Keratinocyte (primary cell): ENCODE results near the gene EFCAB6. TPM values are rescaled to one million over a fixed set of nuclear protein-coding genes. Genes with fewer than 3 reads are reported as not detected.

Source experiments
- DNase-seq: peaks from one replicate; pipeline ENCODE4 v3.0.0-alpha.2; 2011; ENCODE audit warnings: low read depth, missing footprints, low spot score
- FAIRE-seq: peaks from 2 replicates; lab custom pipeline; 2011; peaks lifted over from hg19 to GRCh38; lab: Jason Lieb, UNC
- H2AFZ ChIP-seq: 2 replicates; pipeline ENCODE4 v1.6.0; 2012; ENCODE audit warnings: low read length, control low read depth, inconsistent platforms; ENCODE audit not compliant: control insufficient read depth
- H3K27ac ChIP-seq: 2 replicates; pipeline ENCODE4 v1.5.1; 2011; ENCODE audit warnings: low read length; ENCODE audit not compliant: control insufficient read depth, insufficient read depth
- H3K27me3 ChIP-seq: 3 replicates; pipeline ENCODE4 v1.6.0; 2011; ENCODE audit warnings: low read length; ENCODE audit not compliant: control insufficient read depth, insufficient read depth; ENCODE audit errors: extremely low read depth
- H3K36me3 ChIP-seq, 2 experiments: 2 replicates in 1 of 2; 3 replicates in 1 of 2; pipeline ENCODE4 v1.5.1; 2011; ENCODE audit warnings: low read length in 2 of 2, mild to moderate bottlenecking in 1 of 2; ENCODE audit not compliant: control insufficient read depth in 2 of 2, insufficient read depth in 2 of 2; ENCODE audit errors: extremely low read depth in 1 of 2
- H3K4me1 ChIP-seq: 3 replicates; pipeline ENCODE4 v1.5.1; 2011; ENCODE audit warnings: low read length; ENCODE audit not compliant: control insufficient read depth, insufficient read depth; ENCODE audit errors: extremely low read depth
- H3K4me2 ChIP-seq: 3 replicates; pipeline ENCODE4 v1.6.0; 2011; ENCODE audit warnings: low read depth, low read length; ENCODE audit not compliant: control insufficient read depth, insufficient read depth; ENCODE audit errors: extremely low read depth
- H3K4me3 ChIP-seq, 3 experiments: fragments of 200-600 bp in 1 of 3; sonication (generic) in 1 of 3; 2 replicates in 2 of 3; 3 replicates in 1 of 3; pipeline ENCODE4 v1.5.1; 2011 to 2016; ENCODE audit warnings: low read length in 3 of 3, mild to moderate bottlenecking in 3 of 3, control low read depth in 2 of 3, inconsistent platforms in 1 of 3, low read depth in 1 of 3, mixed read lengths in 1 of 3, mixed run types in 1 of 3, moderate library complexity in 1 of 3; ENCODE audit not compliant: control insufficient read depth in 2 of 3, insufficient read depth in 2 of 3; ENCODE audit errors: extremely low read depth in 1 of 3
- H3K79me2 ChIP-seq: 2 replicates; pipeline ENCODE4 v1.6.0; 2012; ENCODE audit warnings: low read length; ENCODE audit not compliant: control insufficient read depth, insufficient read depth
- H3K9ac ChIP-seq: 3 replicates; pipeline ENCODE4 v1.6.0; 2011; ENCODE audit warnings: low read length; ENCODE audit not compliant: control insufficient read depth, insufficient read depth; ENCODE audit errors: extremely low read depth
- H3K9me1 ChIP-seq: 3 replicates; pipeline ENCODE4 v1.6.0; 2011; ENCODE audit warnings: low read length; ENCODE audit not compliant: control insufficient read depth, insufficient read depth; ENCODE audit errors: extremely low read depth
- H3K9me3 ChIP-seq: 2 replicates; pipeline ENCODE4 v1.5.1; 2012; ENCODE audit warnings: low read depth, low read length; ENCODE audit not compliant: control insufficient read depth
- H4K20me1 ChIP-seq: 3 replicates; pipeline ENCODE4 v1.6.0; 2011; ENCODE audit warnings: low read length; ENCODE audit not compliant: control insufficient read depth, insufficient read depth; ENCODE audit errors: extremely low read depth
- EZH2 ChIP-seq: IDR thresholded peaks from one replicate; pipeline ENCODE4 v1.6.1; 2012; ENCODE audit warnings: inconsistent platforms, mild to moderate bottlenecking, low read length, moderate library complexity
- dilution Hi-C: fragments of 300-500 bp; cut with MboI; formaldehyde crosslinking; loops from one replicate; pipeline ENCODE4 v1.7.0; 2020; ENCODE audit warnings: low sequenced_read_pairs; ENCODE audit not compliant: extremely low pct_ligation_motif_present
- polyA plus RNA-seq, 5 experiments: library from polyadenylated mRNA; depleted of rRNA in 3 of 5; stranded (reverse) in 3 of 5; stranded (forward) in 1 of 5; unstranded in 1 of 5; fragments of >200 nt; gene quantifications; 1 replicate in 1 of 5; 2 replicates in 3 of 5; 3 replicates in 1 of 5; pipeline versions ENCODE4 v1.2.1 to v1.2.3, GENCODE V29; 2011 to 2012; ENCODE audit warnings: missing spikeins in 2 of 5, low read depth in 1 of 5, low replicate concordance in 1 of 5
- TF ChIP-seq, protein P1 (sequence below), 3 experiments: IDR thresholded peaks in 1 of 3; conservative IDR thresholded peaks in 1 of 3; optimal IDR thresholded peaks in 1 of 3; 2 replicates in 2 of 3; 3 replicates in 1 of 3; pipeline versions ENCODE3 to v1.5.1; 2011; ENCODE audit warnings: low read length in 3 of 3, mild to moderate bottlenecking in 3 of 3, moderate library complexity in 2 of 3, control low read depth in 1 of 3, inconsistent platforms in 1 of 3; ENCODE audit not compliant: insufficient read depth in 2 of 3; ENCODE audit errors: extremely low read depth in 1 of 3

EFCAB6 gene
- polyA plus RNA-seq, 1 donor (not counting 4 experiments of a cell fraction or from before 2014, with no cell fraction given) = 0.18 TPM

DNA sequence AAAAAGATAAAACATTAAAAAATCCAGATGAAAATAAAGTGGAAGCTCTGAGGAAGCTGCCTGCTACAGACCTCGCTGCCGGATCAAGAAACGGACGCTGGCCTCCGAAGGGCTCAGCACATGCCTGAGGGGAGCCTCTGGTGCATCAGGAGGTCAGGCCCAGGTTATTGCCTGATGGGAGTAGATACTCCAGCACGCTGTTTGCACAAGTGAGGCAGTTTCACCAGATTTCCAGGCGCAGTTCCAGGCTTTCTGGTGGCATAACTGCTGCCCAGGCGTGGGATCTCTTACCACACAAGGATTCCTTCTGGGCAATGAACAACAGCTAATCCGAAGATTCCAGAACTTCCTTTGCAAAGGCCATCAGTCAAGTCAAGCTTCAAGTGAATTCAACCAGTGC, 246.1 kb downstream of the EFCAB6 start:
- Histone ChIP-seq H3K4me2 (no peak overlapping the region), H3K9me3 (no peaks in the 10 kb centered on the region), H3K27ac (no peak overlapping the region), H3K27me3 (peaks cover 4% of the 10 kb centered on the region), H4K20me1 (no peaks in the 10 kb centered on the region), H2AFZ (no peak overlapping the region), H3K4me1 (no peaks in the 10 kb centered on the region), H3K9ac (no peak overlapping the region), H3K4me3 (no peak overlapping the region), H3K36me3 (no peaks in the 10 kb centered on the region), H3K79me2 (no peaks in the 10 kb centered on the region), H3K9me1 (no peaks in the 10 kb centered on the region)
- TF ChIP-seq EZH2 = no peak
- TF ChIP-seq, protein P1, sequence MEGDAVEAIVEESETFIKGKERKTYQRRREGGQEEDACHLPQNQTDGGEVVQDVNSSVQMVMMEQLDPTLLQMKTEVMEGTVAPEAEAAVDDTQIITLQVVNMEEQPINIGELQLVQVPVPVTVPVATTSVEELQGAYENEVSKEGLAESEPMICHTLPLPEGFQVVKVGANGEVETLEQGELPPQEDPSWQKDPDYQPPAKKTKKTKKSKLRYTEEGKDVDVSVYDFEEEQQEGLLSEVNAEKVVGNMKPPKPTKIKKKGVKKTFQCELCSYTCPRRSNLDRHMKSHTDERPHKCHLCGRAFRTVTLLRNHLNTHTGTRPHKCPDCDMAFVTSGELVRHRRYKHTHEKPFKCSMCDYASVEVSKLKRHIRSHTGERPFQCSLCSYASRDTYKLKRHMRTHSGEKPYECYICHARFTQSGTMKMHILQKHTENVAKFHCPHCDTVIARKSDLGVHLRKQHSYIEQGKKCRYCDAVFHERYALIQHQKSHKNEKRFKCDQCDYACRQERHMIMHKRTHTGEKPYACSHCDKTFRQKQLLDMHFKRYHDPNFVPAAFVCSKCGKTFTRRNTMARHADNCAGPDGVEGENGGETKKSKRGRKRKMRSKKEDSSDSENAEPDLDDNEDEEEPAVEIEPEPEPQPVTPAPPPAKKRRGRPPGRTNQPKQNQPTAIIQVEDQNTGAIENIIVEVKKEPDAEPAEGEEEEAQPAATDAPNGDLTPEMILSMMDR (optimal IDR thresholded peaks at IDR 0.05 in 1 of 3, IDR thresholded peaks at IDR 0.05 in 1 of 3, conservative IDR thresholded peaks at IDR 0.05 in 1 of 3; ENCODE audit: extremely low read depth in 1 of 3, insufficient read depth in 2 of 3, low read length in 3 of 3) = no peak
- no peak for DNase-seq
- FAIRE-seq = no peak
- dilution Hi-C loops = no loop called here

- dilution Hi-C loops = no loop called here
- Histone ChIP-seq H3K27ac (no peak overlapping the region), H3K4me2 (no peak overlapping the region), H3K9ac (no peak overlapping the region), H3K4me3 (no peak overlapping the region), H3K4me1 (no peaks in the 10 kb centered on the region), H3K9me3 (no peaks in the 10 kb centered on the region), H2AFZ (no peak overlapping the region), H3K79me2 (no peaks in the 10 kb centered on the region), H3K9me1 (no peaks in the 10 kb centered on the region), H3K36me3 (no peaks in the 10 kb centered on the region), H3K27me3 (peaks cover 4% of the 10 kb centered on the region), H4K20me1 (no peaks in the 10 kb centered on the region)
- TF ChIP-seq, protein P1 (optimal IDR thresholded peaks at IDR 0.05 in 1 of 3, IDR thresholded peaks at IDR 0.05 in 1 of 3, conservative IDR thresholded peaks at IDR 0.05 in 1 of 3; ENCODE audit: extremely low read depth in 1 of 3, insufficient read depth in 2 of 3, low read length in 3 of 3) = no peak
- no peak for TF ChIP-seq EZH2
- no peak for DNase-seq
- FAIRE-seq = no peak
Measured at GRCh38 chr22:43564859-43565258, 247.2 kb downstream of the EFCAB6 start.
